ENCODE data around the gene CIAO3.

- no peak for TF ChIP-seq BHLHE40 (IDR thresholded peaks at IDR 0.05; ENCODE audit: borderline replicate concordance)
- TF ChIP-seq FOXA1 (IDR thresholded peaks at IDR 0.05), result no peak
- no peak for TF ChIP-seq SP1 (IDR thresholded peaks at IDR 0.05)
- no peak for TF ChIP-seq LEF1 (IDR thresholded peaks at IDR 0.05; ENCODE audit: borderline replicate concordance)
- no peak for TF ChIP-seq TARDBP (IDR thresholded peaks at IDR 0.05)
- TF ChIP-seq ELF4 (IDR thresholded peaks at IDR 0.05), result no peak
- TF ChIP-seq PKNOX1 (IDR thresholded peaks at IDR 0.05), result no peak
- no peak for TF ChIP-seq ARNT (IDR thresholded peaks at IDR 0.05)
These were observed 9.9 kb downstream of the CIAO3 start for GRCh38 chr16:730666-731509.
